LNCaP clone FGC (cell line): Measurements from ENCODE around the gene GNAZ.

ENCODE experiments used
- DNase-seq: peaks from one replicate; pipeline ENCODE4 v3.0.0-alpha.2; 2011; ENCODE audit warnings: low read depth
- H3K4me3 ChIP-seq: 2 replicates; pipeline ENCODE4 v1.5.1; 2011; ENCODE audit warnings: mild to moderate bottlenecking, low read depth, low read length, control low read depth
- CTCF ChIP-seq: IDR thresholded peaks from 2 replicates; pipeline ENCODE4 v1.5.1; 2012; ENCODE audit warnings: mild to moderate bottlenecking; ENCODE audit not compliant: control insufficient read depth, insufficient read depth; ENCODE audit errors: extremely low read depth

GNAZ gene

GRCh38 chr22:23031381-23031780 lies 38.9 kb upstream of the GNAZ start:
- no peak for TF ChIP-seq CTCF
- DNase-seq, result no peak

DNA sequence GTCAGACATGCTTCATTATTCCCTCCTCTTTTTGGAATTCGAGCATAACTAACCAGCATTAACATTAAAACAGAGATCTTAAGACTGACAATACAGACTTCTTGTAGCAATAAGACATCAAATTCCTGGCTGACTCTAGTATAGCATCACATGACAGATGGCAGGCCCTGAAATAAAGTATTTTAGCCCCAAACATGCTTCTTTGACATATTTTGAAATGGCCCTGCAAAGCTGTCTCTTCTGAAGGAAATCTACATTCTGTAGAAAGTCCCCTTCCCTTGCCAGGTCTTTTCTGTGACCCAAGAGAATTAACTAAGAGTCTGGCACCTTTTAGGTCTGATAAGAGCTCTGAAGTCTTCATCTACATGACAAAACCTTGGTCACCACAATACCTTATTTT lies 38.5 kb upstream of the GNAZ start:
- no peak overlapping the region for H3K4me3 ChIP-seq
- DNase-seq, result no peak
- TF ChIP-seq CTCF, result no peak

More at GRCh38 chr22:23031381-23031780, 38.9 kb upstream of the GNAZ start:
- H3K4me3 ChIP-seq, result no peak overlapping the region

- no peak for TF ChIP-seq CTCF
- DNase-seq, result no peak
- H3K4me3 ChIP-seq, result no peak overlapping the region
Measured at GRCh38 chr22:23032658-23033057, 37.7 kb upstream of the GNAZ start.

GRCh38 chr22:23033116-23033905 lies 37.0 kb upstream of the GNAZ start:
- no peak overlapping the region for H3K4me3 ChIP-seq
- DNase-seq, result peak; percentile 62
- TF ChIP-seq CTCF, result no peak

GRCh38 chr22:23034621-23035556 lies 35.4 kb upstream of the GNAZ start:
- no peak overlapping the region for H3K4me3 ChIP-seq
- no peak for TF ChIP-seq CTCF
- DNase-seq, result no peak

- no peak overlapping the region for H3K4me3 ChIP-seq
Measured at GRCh38 chr22:23035557-23036277, 34.6 kb upstream of the GNAZ start.

More at GRCh38 chr22:23035557-23036277, 34.6 kb upstream of the GNAZ start:
- DNase-seq, result no peak
- TF ChIP-seq CTCF, result no peak
